Femur (tissue), 1 donor: ENCODE data around the gene BDNF.

Experiments used
- DNase-seq: peaks from one replicate; pipeline ENCODE4 v3.0.0-alpha.2; 2017

Gene BDNF

GRCh38 chr11:27625347-27625912, 74.8 kb downstream of the BDNF start:
- no peak for DNase-seq

- DNase-seq, result no peak
These were observed 76.2 kb downstream of the BDNF start for GRCh38 chr11:27623945-27624523.

DNA sequence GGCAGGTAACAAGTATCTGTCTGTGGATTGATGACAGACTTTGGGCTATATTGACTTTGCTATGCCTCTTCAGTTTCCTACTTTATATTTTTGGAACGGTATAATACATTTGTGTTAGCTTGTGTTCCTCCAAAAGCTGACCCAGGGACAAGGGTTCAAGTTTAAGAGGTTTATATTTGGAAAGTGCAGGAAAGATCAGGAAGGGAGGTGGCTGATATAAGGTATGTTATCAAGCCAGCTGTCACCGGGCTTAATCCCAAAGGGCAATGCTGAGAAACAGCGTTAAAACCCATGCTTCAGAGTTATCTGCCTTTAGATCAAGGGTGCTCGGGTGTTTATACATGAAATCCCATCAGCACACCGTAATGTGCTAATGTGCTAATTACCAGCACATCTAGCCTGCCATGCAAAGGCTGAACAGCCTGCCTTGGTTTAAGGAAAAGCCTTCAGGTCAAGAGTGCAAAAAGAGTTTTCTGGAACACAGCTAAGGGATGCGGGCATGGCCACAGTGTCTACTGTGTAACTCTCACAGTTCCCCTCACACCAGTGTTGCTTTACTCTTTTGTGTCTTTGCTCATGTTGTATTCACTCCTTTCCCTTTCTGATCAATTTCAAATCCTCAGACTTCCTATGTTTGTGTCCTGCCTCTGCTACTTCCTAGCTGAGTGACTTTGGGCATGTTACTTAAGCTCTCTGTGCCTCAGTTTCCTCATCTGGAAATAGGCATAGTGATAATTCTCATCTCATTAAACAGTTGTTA, 77.5 kb downstream of the BDNF start:
- no peak for DNase-seq

- DNase-seq, result peak; percentile 58
These were observed 78.7 kb downstream of the BDNF start for GRCh38 chr11:27621405-27622161.

- DNase-seq, result no peak
These were observed 80.4 kb downstream of the BDNF start for GRCh38 chr11:27619763-27620335.

- DNase-seq, result no peak
These were observed 81.1 kb downstream of the BDNF start for GRCh38 chr11:27619039-27619574.

GRCh38 chr11:27618281-27618915, 81.9 kb downstream of the BDNF start:
- DNase-seq, result no peak

GRCh38 chr11:27616711-27617110, 83.5 kb downstream of the BDNF start:
- no peak for DNase-seq

DNA sequence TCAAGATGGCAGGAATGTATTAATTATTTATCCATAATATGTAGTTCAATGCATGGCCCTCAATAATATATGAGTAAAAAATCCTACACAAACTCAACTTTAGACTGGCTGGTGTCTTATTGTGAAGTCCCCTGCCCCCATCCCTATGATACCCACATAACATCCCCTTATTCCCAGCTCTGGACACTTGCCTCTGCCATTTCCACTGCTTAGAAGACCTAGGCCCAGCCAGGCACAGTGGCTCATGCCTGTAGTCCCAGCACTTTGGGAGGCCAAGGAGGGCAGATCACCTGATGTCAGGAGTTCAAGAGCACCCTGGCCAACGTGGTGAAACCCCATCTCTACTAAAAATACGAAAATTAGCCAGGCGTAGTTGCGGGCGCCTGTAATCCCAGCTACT, 84.4 kb downstream of the BDNF start:
- no peak for DNase-seq

GRCh38 chr11:27614092-27614491, 86.2 kb downstream of the BDNF start:
- no peak for DNase-seq

DNA sequence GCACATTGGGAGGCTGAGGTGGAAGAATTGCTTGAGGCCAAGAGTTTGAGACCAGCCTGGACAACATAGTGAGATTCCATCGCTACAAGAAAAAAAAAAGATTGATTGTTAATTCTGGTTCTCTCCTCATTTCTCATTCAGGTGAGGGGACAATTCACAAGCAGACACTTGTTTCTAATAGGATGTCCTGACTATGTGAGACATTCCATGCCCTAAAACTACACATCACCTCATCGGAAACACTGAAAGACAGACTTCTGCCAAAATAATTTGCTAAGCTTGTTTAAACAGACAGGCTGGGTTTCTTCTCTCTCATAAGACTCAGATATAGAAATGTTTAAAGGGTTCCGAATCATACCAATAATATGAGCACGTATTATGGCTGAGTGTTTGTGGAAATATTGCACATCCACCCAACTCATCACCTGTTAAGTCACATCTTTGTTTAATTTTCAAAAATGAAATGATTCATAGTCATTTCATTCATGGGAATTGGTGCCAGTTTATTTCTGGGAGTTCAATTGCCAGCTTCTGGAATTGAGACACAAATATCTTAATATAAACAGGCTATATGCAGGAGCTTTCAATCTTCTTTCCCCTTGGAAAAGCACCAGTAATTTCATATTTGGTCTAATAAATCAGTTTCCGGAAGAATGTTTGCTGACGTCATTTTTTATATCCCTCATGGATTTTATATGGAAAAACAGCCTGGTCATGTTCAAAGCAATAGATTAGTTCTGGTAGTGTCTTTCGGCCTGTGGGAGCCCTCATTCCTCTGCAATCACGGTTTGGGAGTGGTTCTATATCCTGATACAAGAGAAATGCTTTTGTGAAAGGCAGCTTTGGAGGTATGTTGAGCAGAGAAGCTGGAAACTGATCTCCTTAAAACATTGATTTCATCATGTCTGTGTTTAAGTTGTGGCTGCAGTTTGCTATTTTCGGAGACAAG, 87.0 kb downstream of the BDNF start:
- DNase-seq, result no peak

GRCh38 chr11:27611947-27612455, 88.3 kb downstream of the BDNF start:
- DNase-seq, result no peak

GRCh38 chr11:27611390-27611789, 88.9 kb downstream of the BDNF start:
- DNase-seq, result no peak

DNA sequence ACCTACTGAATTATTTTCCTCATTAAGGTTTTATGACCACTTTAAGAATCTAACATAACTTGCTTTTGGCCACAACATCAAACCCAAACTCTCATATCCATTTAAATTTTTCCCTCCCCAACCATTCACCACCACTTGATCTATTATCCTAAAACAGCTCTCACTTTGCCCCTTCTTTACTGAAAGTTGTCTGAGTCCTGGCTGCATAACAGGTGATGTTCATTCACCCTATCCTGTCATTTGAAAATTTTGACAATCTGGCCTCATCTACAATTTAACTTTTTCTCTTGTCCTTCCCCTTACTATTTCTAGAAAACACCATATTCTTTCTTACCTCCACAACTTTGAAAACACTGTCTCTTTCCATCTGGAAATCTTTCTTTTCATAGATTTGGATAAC, 89.3 kb downstream of the BDNF start:
- DNase-seq, result no peak

GRCh38 chr11:27610280-27610679, 90.0 kb downstream of the BDNF start:
- no peak for DNase-seq

DNA sequence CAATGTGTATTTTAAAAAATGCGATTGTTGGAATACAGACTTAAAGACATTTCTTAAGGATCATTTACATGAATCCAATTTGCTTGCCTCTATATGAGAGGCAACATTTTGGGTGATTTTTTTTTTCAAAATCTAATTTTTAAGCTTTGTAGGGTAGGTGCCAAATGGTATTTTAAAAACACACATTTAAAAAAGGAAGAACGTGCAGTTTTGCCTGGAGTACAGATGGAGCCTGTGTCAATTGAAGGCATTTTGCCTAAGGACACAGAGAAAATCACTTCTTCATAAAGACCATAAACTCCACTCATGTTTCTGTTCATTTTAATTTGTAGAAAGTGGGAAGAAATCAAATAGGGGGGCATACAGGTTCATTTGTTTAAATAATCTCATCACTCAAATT, 91.3 kb downstream of the BDNF start:
- no peak for DNase-seq

DNA sequence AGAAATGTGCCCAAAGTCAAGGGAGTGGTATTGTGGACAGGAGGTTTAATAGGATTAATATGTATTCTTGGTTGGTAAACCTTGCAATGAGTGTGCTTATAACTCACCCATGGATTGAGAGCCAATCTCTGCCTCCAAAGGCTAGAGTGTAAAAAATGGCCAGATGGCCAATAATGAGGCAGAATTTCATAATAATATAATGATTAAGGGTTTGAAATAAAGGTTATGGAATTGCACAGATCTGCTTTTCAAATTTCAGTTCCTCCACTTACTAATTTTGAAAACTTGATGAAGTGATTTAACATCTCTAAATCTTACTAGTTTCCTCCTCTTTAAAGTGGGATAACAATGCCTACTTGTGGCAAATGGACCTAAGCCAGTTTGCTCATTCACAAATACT, 94.8 kb downstream of the BDNF start:
- DNase-seq, result no peak
